ENCODE results near the gene ATRIP. TPM values are rescaled to one million over a fixed set of nuclear protein-coding genes. Genes with fewer than 3 reads are reported as not detected.

Gene ATRIP
- total and polyA plus RNA-seq, 10 of the 15 experiments (the other 5 are each of a cell fraction or from before 2014, with no cell fraction given), result 1.4 to 16.0 (median 10.1) TPM

- ChIA-PET POLR2A (interaction anchor here (0.6 to 0.7 kb wide), 3 partner anchors 34 to 68 kb away, joined by 3 to 9 read pairs (median 5); no protein-coding TSS in a partner anchor), SMC1A (ENCODE audit: uncharacterized antibody, unreplicated experiment) (interaction anchor here (0.8 to 3.2 kb wide), 7 partner anchors 25 to 106 kb away, joined by 3 to 17 read pairs (median 5); partner anchors contain the start of gene ATRIP), RAD21 (ENCODE audit: unreplicated experiment) (interaction anchor here (0.8 kb wide), 1 partner anchor 66 kb away, joined by 3 read pairs; the partner anchor contains the start of genes CCDC51 and TMA7), CTCF (interaction anchor here (0.9 to 6.2 kb wide), 6 partner anchors 33 to 105 kb away, joined by 3 to 70 read pairs (median 10); a partner anchor contains a TSS)
- 91% methylated on average over 6 of the region's 6 CpGs for WGBS (ENCODE audit: insufficient coverage, insufficient replicate concordance, low lambda C conversion rate, missing lambda C conversion rate)
- DNase-seq (ENCODE audit: low read depth, low spot score) (no peak), FAIRE-seq (no peak), ATAC-seq (no peak)
- Histone ChIP-seq H3K4me2 (ENCODE audit: control insufficient read depth, insufficient read depth) (no peak overlapping the region), H3K9ac (ENCODE audit: control insufficient read depth, insufficient read depth, low read length) (no peak overlapping the region), H3K4me1 (ENCODE audit: control insufficient read depth, insufficient read depth, low read length) (peaks cover 6% of the 10 kb centered on the region), H2AFZ (ENCODE audit: control insufficient read depth, low read depth, low read length) (no peak overlapping the region), H3K27me3 (replicated peaks in 1 of 2; ENCODE audit: control insufficient read depth in 2 of 2, insufficient read depth in 2 of 2, low read length in 1 of 2) (no peaks in the 10 kb centered on the region), H3K9me3 (replicated peaks; ENCODE audit: control insufficient read depth, insufficient read depth, low read length) (no peaks in the 10 kb centered on the region), H3K4me3 (no peak overlapping the region), H3K27ac (ENCODE audit: control insufficient read depth, insufficient read depth) (no peak overlapping the region), H3K36me3 (ENCODE audit: control insufficient read depth in 2 of 2, insufficient read depth in 2 of 2, low read length in 1 of 2) (no peaks in the 10 kb centered on the region), H4K20me1 (ENCODE audit: control insufficient read depth, insufficient read depth) (no peaks in the 10 kb centered on the region), H3K79me2 (ENCODE audit: control insufficient read depth, insufficient read depth, low read length) (no peaks in the 10 kb centered on the region)
- intact Hi-C loops (cut with micrococcal nuclease; ENCODE audit: unreplicated experiment), result loop anchor here (5.0 kb wide), 2 partner anchors 59 to 234 kb away; partner anchors contain the start of gene ATRIP
- in situ Hi-C loops (cut with MboI), result no loop called here
- no TSS peak for BruUV-seq (replicated peaks)
- no peak for TF ChIP-seq ZNF274 (IDR thresholded peaks at IDR 0.05; ENCODE audit: insufficient read depth, insufficient read length)
- no peak for TF ChIP-seq SUPT20H (IDR thresholded peaks at IDR 0.05; ENCODE audit: borderline replicate concordance, control insufficient read depth, low read depth, low read length)
- no peak for TF ChIP-seq RELA (IDR thresholded peaks at IDR 0.05; ENCODE audit: borderline replicate concordance, partially characterized antibody)
- TF ChIP-seq BCL3 (IDR thresholded peaks at IDR 0.05; ENCODE audit: borderline replicate concordance, insufficient read depth, low read depth, low read length, poor library complexity, severe bottlenecking), result no peak
- no peak for TF ChIP-seq HSF1 (IDR thresholded peaks at IDR 0.05; ENCODE audit: low read depth, low read length)
- TF ChIP-seq SREBF2 (IDR thresholded peaks at IDR 0.05; ENCODE audit: low read length), result no peak
- TF ChIP-seq SP1 (IDR thresholded peaks at IDR 0.05; ENCODE audit: low read depth, low read length), result no peak
- TF ChIP-seq MTA3 (IDR thresholded peaks at IDR 0.05; ENCODE audit: borderline replicate concordance, low read length), result no peak
- TF ChIP-seq E2F8 (IDR thresholded peaks at IDR 0.05; ENCODE audit: low read depth, partially characterized antibody), result no peak
- TF ChIP-seq STAT1 (conservative IDR thresholded peaks at IDR 0.05), result no peak
- no peak for TF ChIP-seq NFIC (IDR thresholded peaks at IDR 0.05; ENCODE audit: low read depth, low read length)
- TF ChIP-seq CBX5 (IDR thresholded peaks at IDR 0.05; ENCODE audit: low read depth), result no peak
- TF ChIP-seq RB1 (IDR thresholded peaks at IDR 0.05; ENCODE audit: borderline replicate concordance), result no peak
Observed at GRCh38 chr3:48505968-48506504, 59.5 kb downstream of the ATRIP start.

All from GM12878 (cell line).